SK-N-SH (cell line): ENCODE measurements around the gene TMEM88. TPM values are rescaled to one million over a fixed set of nuclear protein-coding genes. Genes with fewer than 3 reads are reported as not detected.

Experiments
- CTCF ChIA-PET: fragments of 300-600, 350-600 bp; formaldehyde crosslinking; extraction: SDS; loops from one replicate; lab custom pipeline; 2021; lab: Yijun Ruan, JAX
- POLR2A ChIA-PET: fragments of 350-600 bp; sonication (Branson Sonifier 250); formaldehyde crosslinking; extraction: SDS; loops from one replicate; lab custom pipeline; 2020; ENCODE audit warnings: antibody characterized with exemption, inconsistent platforms; lab: Yijun Ruan, JAX
- DNase-seq: peaks from one replicate; pipeline ENCODE4 v3.0.0; 2012
- H2AFZ ChIP-seq: fragments of 200-600 bp; sonication (generic); 2 replicates; pipeline ENCODE4 v1.8.1; 2016; ENCODE audit warnings: antibody characterized with exemption, mild to moderate bottlenecking, low read depth
- H3F3A ChIP-seq: fragments of 200-600 bp; sonication (generic); replicated peaks from 2 replicates; pipeline ENCODE3; 2016; ENCODE audit warnings: antibody characterized with exemption, mild to moderate bottlenecking; ENCODE audit not compliant: insufficient read depth
- H3K27ac ChIP-seq, 2 experiments: fragments of 200-500 bp in 1 of 2; fragments of 200-600 bp in 1 of 2; sonication (Bioruptor generic) in 1 of 2; sonication (generic), shearing (Covaris generic) in 1 of 2; 2 replicates each; pipeline versions ENCODE4 v1.5.1 to v1.6.1; 2014 to 2016; ENCODE audit warnings: low read depth in 2 of 2, inconsistent platforms in 1 of 2, low read length in 1 of 2, mild to moderate bottlenecking in 1 of 2, mixed read lengths in 1 of 2
- H3K27me3 ChIP-seq: fragments of 200-600 bp; sonication (generic), shearing (Covaris generic); 2 replicates; pipeline ENCODE4 v1.6.1; 2016; ENCODE audit warnings: mixed run types; ENCODE audit not compliant: insufficient read depth
- H3K36me3 ChIP-seq, 2 experiments: fragments of 200-500 bp in 1 of 2; fragments of 200-600 bp in 1 of 2; sonication (Bioruptor generic) in 1 of 2; sonication (generic) in 1 of 2; replicated peaks in 1 of 2; 2 replicates each; pipeline versions ENCODE3 to v1.5.1; 2014 to 2016; ENCODE audit warnings: low read length in 1 of 2, mild to moderate bottlenecking in 1 of 2; ENCODE audit not compliant: insufficient read depth in 2 of 2, control insufficient read depth in 1 of 2
- H3K4me1 ChIP-seq, 2 experiments: fragments of 200-500 bp in 1 of 2; fragments of 200-600 bp in 1 of 2; sonication (Bioruptor generic) in 1 of 2; sonication (generic), shearing (Covaris generic) in 1 of 2; 2 replicates each; pipeline versions ENCODE4 v1.5.1 to v1.6.1; 2014 to 2016; ENCODE audit warnings: low read depth in 1 of 2, low read length in 1 of 2, mixed run types in 1 of 2; ENCODE audit not compliant: insufficient read depth in 2 of 2, control insufficient read depth in 1 of 2
- H3K4me2 ChIP-seq: fragments of 200-600 bp; sonication (generic), shearing (Covaris generic); 2 replicates; pipeline ENCODE4 v1.6.1; 2017; ENCODE audit warnings: mixed run types
- H3K4me3 ChIP-seq, 2 experiments: fragments of 200-500 bp in 1 of 2; fragments of 200-600 bp in 1 of 2; sonication (Bioruptor generic) in 1 of 2; sonication (generic), shearing (Covaris generic) in 1 of 2; 2 replicates each; pipeline versions ENCODE4 v1.5.1 to v1.8.1; 2014 to 2016; ENCODE audit warnings: low read depth in 2 of 2, inconsistent platforms in 1 of 2, low read length in 1 of 2, mild to moderate bottlenecking in 1 of 2, mixed read lengths in 1 of 2, moderate library complexity in 1 of 2
- H3K79me2 ChIP-seq: fragments of 200-600 bp; sonication (generic); 2 replicates; pipeline ENCODE4 v1.8.1; 2017; ENCODE audit warnings: mild to moderate bottlenecking; ENCODE audit not compliant: insufficient read depth
- H3K9ac ChIP-seq: fragments of 200-600 bp; sonication (generic); 2 replicates; pipeline ENCODE4 v1.6.1; 2017; ENCODE audit warnings: mixed run types
- H3K9me2 ChIP-seq: fragments of 200-600 bp; sonication (generic); 2 replicates; pipeline ENCODE4 v1.6.1; 2017; ENCODE audit warnings: mixed run types
- H3K9me3 ChIP-seq: fragments of 200-600 bp; sonication (generic); 2 replicates; pipeline ENCODE4 v1.6.1; 2017; ENCODE audit warnings: mixed run types, mild to moderate bottlenecking, moderate library complexity
- H4K20me1 ChIP-seq: fragments of 200-600 bp; sonication (generic); 2 replicates; pipeline ENCODE4 v1.6.1; 2017; ENCODE audit warnings: mild to moderate bottlenecking, mixed run types; ENCODE audit not compliant: insufficient read depth
- CHD2 ChIP-seq: fragments of 150-350 bp; IDR thresholded peaks from 2 replicates; pipeline ENCODE4 v1.6.1; 2018; ENCODE audit warnings: low read length; ENCODE audit not compliant: partially characterized antibody
- ELF1 ChIP-seq: IDR thresholded peaks from 2 replicates; pipeline ENCODE4 v1.4.0; 2012
- EP300 ChIP-seq, 2 experiments: IDR thresholded peaks; 2 replicates each; pipeline versions ENCODE4 v1.4.0 to v1.6.1; 2012; ENCODE audit warnings: borderline replicate concordance in 1 of 2, low read depth in 1 of 2, low read length in 1 of 2
- FOSL2 ChIP-seq: IDR thresholded peaks from 2 replicates; pipeline ENCODE4 v1.4.0; 2012; ENCODE audit warnings: low read depth, mild to moderate bottlenecking, moderate library complexity, borderline replicate concordance
- FOXM1 ChIP-seq: IDR thresholded peaks from 2 replicates; pipeline ENCODE4 v1.4.0; 2012; ENCODE audit warnings: low read depth, mild to moderate bottlenecking
- GABPA ChIP-seq: IDR thresholded peaks from 2 replicates; pipeline ENCODE4 v1.4.0; 2012; ENCODE audit warnings: low read depth, mild to moderate bottlenecking
- GATA2 ChIP-seq: sonication (generic); formaldehyde crosslinking; IDR thresholded peaks from 2 replicates; pipeline ENCODE4 v1.5.0; 2020; ENCODE audit warnings: mild to moderate bottlenecking, missing genetic modification reagents
- IRF3 ChIP-seq: fragments of 150-350 bp; IDR thresholded peaks from 2 replicates; pipeline ENCODE4 v1.6.1; 2016; ENCODE audit warnings: mild to moderate bottlenecking, low read depth, low read length
- JUND ChIP-seq: IDR thresholded peaks from 2 replicates; pipeline ENCODE4 v1.4.0; 2012
- MXI1 ChIP-seq: IDR thresholded peaks from 2 replicates; pipeline ENCODE4 v1.6.1; 2012; ENCODE audit warnings: mild to moderate bottlenecking, low read depth, low read length, improper control_type of control experiment
- NFIC ChIP-seq: IDR thresholded peaks from 2 replicates; pipeline ENCODE4 v1.4.0; 2012; ENCODE audit warnings: borderline replicate concordance
- RAD21 ChIP-seq: IDR thresholded peaks from 2 replicates; pipeline ENCODE4 v1.6.1; 2012; ENCODE audit warnings: mild to moderate bottlenecking, low read length
- RCOR1 ChIP-seq: fragments of 150-350 bp; IDR thresholded peaks from 2 replicates; pipeline ENCODE4 v1.6.1; 2017; ENCODE audit warnings: antibody characterized with exemption, low read length
- REST ChIP-seq: IDR thresholded peaks from 2 replicates; pipeline ENCODE4 v1.6.1; 2012; ENCODE audit warnings: mild to moderate bottlenecking, low read depth, low read length, moderate library complexity
- RXRA ChIP-seq: IDR thresholded peaks from 2 replicates; pipeline ENCODE4 v1.4.0; 2012; ENCODE audit warnings: low read depth, mild to moderate bottlenecking, borderline replicate concordance
- TAF1 ChIP-seq: IDR thresholded peaks from 2 replicates; pipeline ENCODE4 v1.6.1; 2012; ENCODE audit warnings: low read depth, mild to moderate bottlenecking, low read length, moderate library complexity, borderline replicate concordance
- WGBS: methylation state at CpG from one replicate; pipeline ENCODE4 v1.1.6; 2017; ENCODE audit warnings: low lambda C conversion rate; 5-methylcytosine and 5-hydroxymethylcytosine counted together
- polyA plus RNA-seq, 3 experiments: library from polyadenylated mRNA; depleted of rRNA; stranded (reverse); fragments of >200 nt; gene quantifications; 2 replicates each; pipeline ENCODE4 v1.2.3, GENCODE V29; 2012
- TF ChIP-seq, protein P1 (sequence below): IDR thresholded peaks from 2 replicates; pipeline ENCODE4 v1.4.0; 2012; ENCODE audit warnings: low read depth
- TF ChIP-seq, protein P2 (sequence below): IDR thresholded peaks from 2 replicates; pipeline ENCODE4 v1.4.0; 2012; ENCODE audit warnings: low read depth, borderline replicate concordance
- TF ChIP-seq, protein P3 (sequence below): IDR thresholded peaks from 2 replicates; pipeline ENCODE4 v1.4.0; 2012; ENCODE audit warnings: low read depth, borderline replicate concordance

The TMEM88 gene
- polyA plus RNA-seq, 1 of the 3 experiments (the other 2 are of a cell fraction): 1.2 TPM

DNA sequence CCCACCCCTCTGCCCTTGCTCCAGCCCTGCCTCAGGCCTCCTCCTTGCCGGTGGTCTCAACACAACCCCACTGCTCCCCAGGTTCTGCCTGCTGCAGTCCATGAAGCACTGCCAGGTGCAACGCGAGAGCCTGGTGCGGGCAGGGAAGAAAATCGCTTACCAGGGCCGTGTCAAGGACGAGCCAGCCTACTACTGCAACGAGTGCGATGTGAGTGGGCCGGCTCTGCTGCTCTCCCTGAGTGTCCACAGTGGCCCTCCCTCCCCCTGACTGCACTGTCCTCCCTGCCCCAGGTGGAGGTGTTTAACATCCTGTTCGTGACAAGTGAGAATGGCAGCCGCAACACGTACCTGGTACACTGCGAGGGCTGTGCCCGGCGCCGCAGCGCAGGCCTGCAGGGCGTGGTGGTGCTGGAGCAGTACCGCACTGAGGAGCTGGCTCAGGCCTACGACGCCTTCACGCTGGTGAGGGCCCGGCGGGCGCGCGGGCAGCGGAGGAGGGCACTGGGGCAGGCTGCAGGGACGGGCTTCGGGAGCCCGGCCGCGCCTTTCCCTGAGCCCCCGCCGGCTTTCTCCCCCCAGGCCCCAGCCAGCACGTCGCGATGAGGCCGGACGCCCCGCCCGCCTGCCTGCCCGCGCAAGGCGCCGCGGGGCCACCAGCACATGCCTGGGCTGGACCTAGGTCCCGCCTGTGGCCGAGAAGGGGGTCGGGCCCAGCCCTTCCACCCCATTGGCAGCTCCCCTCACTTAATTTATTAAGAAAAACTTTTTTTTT lies 1.8 kb upstream of the TMEM88 start:
- Histone ChIP-seq H3F3A (peaks cover 35% of the 10 kb centered on the region), H3K9me2 (no peaks in the 10 kb centered on the region), H3K4me1 (peaks cover 13 to 32% of the 10 kb centered on the region in 2 experiments; a peak in 2 of 4 replicates), H4K20me1 (peaks cover 28% of the 10 kb centered on the region), H3K36me3 (peaks cover 33 to 62% of the 10 kb centered on the region in 2 experiments), H3K4me3 (no peak overlapping the region), H3K9me3 (no peaks in the 10 kb centered on the region), H3K27ac (no peak overlapping the region; a peak in 1 of 4 replicates), H3K27me3 (no peaks in the 10 kb centered on the region), H3K79me2 (0 out of 2 replicates have a peak, but pooled peaks cover 2% of the 10 kb centered on the region), H3K4me2 (no peak overlapping the region), H3K9ac (no peak overlapping the region), H2AFZ (no peak overlapping the region)
- DNase-seq: no peak
- TF ChIP-seq GABPA (no peak), GATA2 (CRISPR knock-in tag) (no peak), FOSL2 (no peak), JUND (no peak), REST (no peak)
- 96% methylated on average over 37 of the region's 51 CpGs for WGBS
- ChIA-PET POLR2A (no interaction called here), CTCF (interaction anchor here (0.6 to 5.7 kb wide), 7 partner anchors 18 to 110 kb away, joined by 3 to 58 read pairs (median 7); partner anchors contain the start of genes KDM6B and RNF227)

- CTCF ChIA-PET: interaction anchor here (0.8 to 5.2 kb wide), 4 partner anchors 18 to 110 kb away, joined by 3 to 44 read pairs (median 7); partner anchors contain the start of gene RNF227
- H3K27me3 ChIP-seq: no peaks in the 10 kb centered on the region
- peaks cover 27% of the 10 kb centered on the region for H4K20me1 ChIP-seq
- no peak for DNase-seq
- H3K27ac ChIP-seq: no peak overlapping the region
- no peak overlapping the region for H2AFZ ChIP-seq
- peaks cover 5% of the 10 kb centered on the region; the same call in 1 of the 2 replicates for H3K79me2 ChIP-seq
- H3K4me3 ChIP-seq: no peak overlapping the region
- H3K4me2 ChIP-seq: no peak overlapping the region
- TF ChIP-seq IRF3 (no peak), RCOR1 (no peak), RXRA (no peak), MXI1 (no peak), ELF1 (no peak), GATA2 (CRISPR knock-in tag) (no peak), EP300 (IDR thresholded peaks at IDR 0.05; ENCODE audit: borderline replicate concordance in 1 of 2, low read depth in 1 of 2, low read length in 1 of 2) (no peak), FOXM1 (no peak), RAD21 (no peak), CHD2 (no peak), TAF1 (no peak), NFIC (no peak), JUND (no peak)
- TF ChIP-seq, protein P1, sequence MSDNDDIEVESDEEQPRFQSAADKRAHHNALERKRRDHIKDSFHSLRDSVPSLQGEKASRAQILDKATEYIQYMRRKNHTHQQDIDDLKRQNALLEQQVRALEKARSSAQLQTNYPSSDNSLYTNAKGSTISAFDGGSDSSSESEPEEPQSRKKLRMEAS: no peak
- TF ChIP-seq, protein P2, sequence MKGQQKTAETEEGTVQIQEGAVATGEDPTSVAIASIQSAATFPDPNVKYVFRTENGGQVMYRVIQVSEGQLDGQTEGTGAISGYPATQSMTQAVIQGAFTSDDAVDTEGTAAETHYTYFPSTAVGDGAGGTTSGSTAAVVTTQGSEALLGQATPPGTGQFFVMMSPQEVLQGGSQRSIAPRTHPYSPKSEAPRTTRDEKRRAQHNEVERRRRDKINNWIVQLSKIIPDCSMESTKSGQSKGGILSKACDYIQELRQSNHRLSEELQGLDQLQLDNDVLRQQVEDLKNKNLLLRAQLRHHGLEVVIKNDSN: no peak
- TF ChIP-seq, protein P3, sequence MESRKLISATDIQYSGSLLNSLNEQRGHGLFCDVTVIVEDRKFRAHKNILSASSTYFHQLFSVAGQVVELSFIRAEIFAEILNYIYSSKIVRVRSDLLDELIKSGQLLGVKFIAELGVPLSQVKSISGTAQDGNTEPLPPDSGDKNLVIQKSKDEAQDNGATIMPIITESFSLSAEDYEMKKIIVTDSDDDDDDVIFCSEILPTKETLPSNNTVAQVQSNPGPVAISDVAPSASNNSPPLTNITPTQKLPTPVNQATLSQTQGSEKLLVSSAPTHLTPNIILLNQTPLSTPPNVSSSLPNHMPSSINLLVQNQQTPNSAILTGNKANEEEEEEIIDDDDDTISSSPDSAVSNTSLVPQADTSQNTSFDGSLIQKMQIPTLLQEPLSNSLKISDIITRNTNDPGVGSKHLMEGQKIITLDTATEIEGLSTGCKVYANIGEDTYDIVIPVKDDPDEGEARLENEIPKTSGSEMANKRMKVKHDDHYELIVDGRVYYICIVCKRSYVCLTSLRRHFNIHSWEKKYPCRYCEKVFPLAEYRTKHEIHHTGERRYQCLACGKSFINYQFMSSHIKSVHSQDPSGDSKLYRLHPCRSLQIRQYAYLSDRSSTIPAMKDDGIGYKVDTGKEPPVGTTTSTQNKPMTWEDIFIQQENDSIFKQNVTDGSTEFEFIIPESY: no peak
- TF ChIP-seq, all 33 proteins: peak for 0
- no peak overlapping the region for H3K9ac ChIP-seq
- WGBS: 96% methylated on average over 21 of the region's 21 CpGs
- no peaks in the 10 kb centered on the region for H3K9me3 ChIP-seq
- peaks cover 37% of the 10 kb centered on the region for H3F3A ChIP-seq
- H3K4me1 ChIP-seq: peaks cover 15 to 37% of the 10 kb centered on the region in 2 experiments; a peak in 2 of 4 replicates
- no peaks in the 10 kb centered on the region for H3K9me2 ChIP-seq
- POLR2A ChIA-PET: no interaction called here
- peaks cover 33 to 58% of the 10 kb centered on the region in 2 experiments for H3K36me3 ChIP-seq
Observed at GRCh38 chr17:7853691-7854038, 1.2 kb upstream of the TMEM88 start.
